Vagina (tissue), 2 donors: ENCODE data around the gene ELP5.
A peak's percentile ranks its signal among the peaks of the same experiment; 100 is the strongest.

ENCODE experiments used
- POLR2A ChIP-seq, 2 donors: fragments of 450-650 bp; IDR thresholded peaks; one replicate each; pipeline ENCODE4 v1.6.1; 2017; ENCODE audit warnings: antibody characterized with exemption in 2 of 2, mild to moderate bottlenecking in 2 of 2, moderate library complexity in 2 of 2
- TF ChIP-seq, protein P1 (sequence below), 3 experiments: fragments of 450-650 bp in 2 of 3; fragments of 200-600 bp in 1 of 3; sonication (generic) in 1 of 3; IDR thresholded peaks; one replicate each; pipeline ENCODE4 v1.5.1; 2017 to 2019; ENCODE audit warnings: antibody characterized with exemption in 3 of 3, mild to moderate bottlenecking in 2 of 3, moderate library complexity in 2 of 3

DNA sequence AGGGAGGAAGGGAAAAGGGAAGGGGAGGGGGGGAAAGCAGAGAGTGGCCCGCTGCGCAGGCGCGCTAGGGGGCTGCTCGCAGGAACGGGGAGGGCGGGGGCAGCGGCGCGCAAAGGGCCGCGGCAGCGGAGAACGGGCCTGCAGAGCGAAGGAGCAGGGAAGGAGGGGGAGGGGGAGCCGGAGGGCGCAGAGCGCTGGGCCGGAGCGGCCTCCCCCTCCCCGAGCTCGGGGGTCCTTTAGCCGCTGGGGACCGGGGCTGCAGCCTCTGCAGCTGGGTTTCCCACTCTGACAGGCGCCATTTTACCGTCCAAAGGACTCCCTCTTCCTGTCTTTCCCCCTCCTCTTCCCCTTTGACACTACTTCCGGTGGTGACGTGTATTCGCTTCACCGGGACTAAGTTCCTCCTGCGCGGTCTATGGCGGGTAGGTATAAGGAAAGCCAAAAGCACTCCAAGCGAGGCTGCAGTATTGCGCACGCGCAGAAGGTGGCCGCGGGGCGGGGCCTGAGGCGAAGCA is 297 bp upstream of the ELP5 start, which contains the start of gene CTDNEP1:
- TF ChIP-seq, protein P1, sequence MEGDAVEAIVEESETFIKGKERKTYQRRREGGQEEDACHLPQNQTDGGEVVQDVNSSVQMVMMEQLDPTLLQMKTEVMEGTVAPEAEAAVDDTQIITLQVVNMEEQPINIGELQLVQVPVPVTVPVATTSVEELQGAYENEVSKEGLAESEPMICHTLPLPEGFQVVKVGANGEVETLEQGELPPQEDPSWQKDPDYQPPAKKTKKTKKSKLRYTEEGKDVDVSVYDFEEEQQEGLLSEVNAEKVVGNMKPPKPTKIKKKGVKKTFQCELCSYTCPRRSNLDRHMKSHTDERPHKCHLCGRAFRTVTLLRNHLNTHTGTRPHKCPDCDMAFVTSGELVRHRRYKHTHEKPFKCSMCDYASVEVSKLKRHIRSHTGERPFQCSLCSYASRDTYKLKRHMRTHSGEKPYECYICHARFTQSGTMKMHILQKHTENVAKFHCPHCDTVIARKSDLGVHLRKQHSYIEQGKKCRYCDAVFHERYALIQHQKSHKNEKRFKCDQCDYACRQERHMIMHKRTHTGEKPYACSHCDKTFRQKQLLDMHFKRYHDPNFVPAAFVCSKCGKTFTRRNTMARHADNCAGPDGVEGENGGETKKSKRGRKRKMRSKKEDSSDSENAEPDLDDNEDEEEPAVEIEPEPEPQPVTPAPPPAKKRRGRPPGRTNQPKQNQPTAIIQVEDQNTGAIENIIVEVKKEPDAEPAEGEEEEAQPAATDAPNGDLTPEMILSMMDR (IDR thresholded peaks at IDR 0.05), result no peak
- TF ChIP-seq POLR2A (IDR thresholded peaks at IDR 0.05), result peak in 1 of 2 donors; percentile 53
